IMR-90 (cell line): ENCODE results near the gene CRTAP.

ENCODE experiments used
- CTCF ChIP-seq: conservative IDR thresholded peaks from 2 replicates; pipeline ENCODE4 v1.5.1; 2012; ENCODE audit warnings: mild to moderate bottlenecking, low read depth, low read length, improper control_type of control experiment
- FOS ChIP-seq: fragments of 150-350 bp; IDR thresholded peaks from 2 replicates; pipeline ENCODE4 v1.6.1; 2016; ENCODE audit warnings: low read depth, low read length
- MAFK ChIP-seq: IDR thresholded peaks from 2 replicates; pipeline ENCODE4 v1.6.1; 2012; ENCODE audit warnings: low read depth, low read length, improper control_type of control experiment
- POLR2A ChIP-seq: IDR thresholded peaks from 2 replicates; pipeline ENCODE4 v1.6.1; 2012; ENCODE audit warnings: mild to moderate bottlenecking, low read depth, low read length
- RAD21 ChIP-seq: IDR thresholded peaks from 2 replicates; pipeline ENCODE4 v1.6.1; 2012; ENCODE audit warnings: low read length, improper control_type of control experiment
- RFX5 ChIP-seq: IDR thresholded peaks from 2 replicates; pipeline ENCODE4 v1.8.0; 2012; ENCODE audit warnings: low read depth, mild to moderate bottlenecking, low read length, moderate library complexity
- SMC3 ChIP-seq: fragments of 150-350 bp; IDR thresholded peaks from 2 replicates; pipeline ENCODE4 v1.6.1; 2016; ENCODE audit warnings: low read depth, mild to moderate bottlenecking, antibody characterized with exemption, low read length, moderate library complexity
- TF ChIP-seq, protein P1 (sequence below): fragments of 150-350 bp; IDR thresholded peaks from 2 replicates; pipeline ENCODE4 v1.6.1; 2017; ENCODE audit warnings: mild to moderate bottlenecking, antibody characterized with exemption, low read length, low read depth

- no peak for TF ChIP-seq CTCF
- TF ChIP-seq POLR2A: no peak
- no peak for TF ChIP-seq RAD21
- TF ChIP-seq FOS: no peak
- no peak for TF ChIP-seq RFX5
- TF ChIP-seq MAFK: no peak
- TF ChIP-seq SMC3: no peak
- TF ChIP-seq, protein P1, sequence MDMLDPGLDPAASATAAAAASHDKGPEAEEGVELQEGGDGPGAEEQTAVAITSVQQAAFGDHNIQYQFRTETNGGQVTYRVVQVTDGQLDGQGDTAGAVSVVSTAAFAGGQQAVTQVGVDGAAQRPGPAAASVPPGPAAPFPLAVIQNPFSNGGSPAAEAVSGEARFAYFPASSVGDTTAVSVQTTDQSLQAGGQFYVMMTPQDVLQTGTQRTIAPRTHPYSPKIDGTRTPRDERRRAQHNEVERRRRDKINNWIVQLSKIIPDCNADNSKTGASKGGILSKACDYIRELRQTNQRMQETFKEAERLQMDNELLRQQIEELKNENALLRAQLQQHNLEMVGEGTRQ: no peak
These were observed 37.8 kb upstream of the CRTAP start for GRCh38 chr3:33075995-33076394.
